A673 (cell line): ENCODE results near the gene JMJD1C. TPM values are rescaled to one million over a fixed set of nuclear protein-coding genes. Genes with fewer than 3 reads are reported as not detected.

Experiments used
- BruUV-seq: library from RNA; stranded (reverse); fragments of 400-500 nt; replicated peaks from 2 replicates; lab custom pipeline; 2021; lab: Mats Ljungman, UMichigan
- CTCF ChIA-PET: fragments of 300-600 bp; sonication (Branson Sonifier 250); formaldehyde crosslinking; loops from one replicate; lab custom pipeline; 2022; ENCODE audit warnings: antibody characterized with exemption; lab: Charles Lee
- POLR2A ChIA-PET: fragments of 300-600 bp; sonication (Branson Sonifier 250); formaldehyde crosslinking; loops from one replicate; lab custom pipeline; 2022; ENCODE audit warnings: antibody characterized with exemption; ENCODE audit not compliant: low non-redundant PET; lab: Charles Lee
- DNase-seq: peaks from one replicate; pipeline ENCODE4 v3.0.0-alpha.2; 2015; ENCODE audit warnings: low spot score
- H3K27ac ChIP-seq: fragments of 200-600 bp; sonication (generic); 2 replicates; pipeline ENCODE4 v1.5.1; 2016; ENCODE audit warnings: mixed run types, low read depth, mild to moderate bottlenecking, mixed read lengths, antibody characterized with exemption, low read length; ENCODE audit not compliant: poor library complexity, severe bottlenecking
- H3K27me3 ChIP-seq: fragments of 200-600 bp; sonication (generic); replicated peaks from 2 replicates; pipeline ENCODE4 v1.6.1; 2017; ENCODE audit warnings: mixed run types, low read depth, mild to moderate bottlenecking, mixed read lengths, antibody characterized with exemption, low read length; ENCODE audit not compliant: insufficient read depth, poor library complexity
- H3K36me3 ChIP-seq: fragments of 200-600 bp; sonication (generic); 2 replicates; pipeline ENCODE4 v1.6.1; 2016; ENCODE audit warnings: mixed run types, mild to moderate bottlenecking, mixed read lengths, antibody characterized with exemption, low read length; ENCODE audit not compliant: insufficient read depth, poor library complexity, severe bottlenecking
- H3K4me1 ChIP-seq: fragments of 200-600 bp; sonication (generic); 2 replicates; pipeline ENCODE4 v1.6.1; 2017; ENCODE audit warnings: mixed run types, mild to moderate bottlenecking, mixed read lengths, antibody characterized with exemption, low read length; ENCODE audit not compliant: insufficient read depth, poor library complexity, severe bottlenecking
- H3K4me3 ChIP-seq: fragments of 200-600 bp; sonication (generic); 2 replicates; pipeline ENCODE4 v1.5.1; 2016; ENCODE audit warnings: low read depth, mixed run types, mild to moderate bottlenecking, mixed read lengths, low read length; ENCODE audit not compliant: poor library complexity, severe bottlenecking
- H3K9me3 ChIP-seq: fragments of 200-600 bp; sonication (generic); 2 replicates; pipeline ENCODE4 v1.6.1; 2016; ENCODE audit warnings: mixed run types, low read depth, mild to moderate bottlenecking, mixed read lengths, antibody characterized with exemption, low read length; ENCODE audit not compliant: poor library complexity, severe bottlenecking
- EZH2 ChIP-seq: fragments of 200-600 bp; sonication (generic); IDR thresholded peaks from 2 replicates; pipeline ENCODE4 v1.6.1; 2017; ENCODE audit warnings: borderline replicate concordance, low read depth, mild to moderate bottlenecking, mixed read lengths, antibody characterized with exemption, low read length; ENCODE audit not compliant: poor library complexity, severe bottlenecking
- intact Hi-C: fragments of 100-400 bp; cut with micrococcal nuclease; formaldehyde crosslinking; loops from one replicate; pipeline ENCODE4 v1.10.0; 2022; ENCODE audit not compliant: unreplicated experiment
- total RNA-seq: library from RNA; stranded (reverse); gene quantifications from 2 replicates; pipeline ENCODE4 v1.2.3, GENCODE V29; 2021
- TF ChIP-seq, protein P1 (sequence below): fragments of 300-800, 200-600 bp; sonication (generic); conservative IDR thresholded peaks from 2 replicates; pipeline ENCODE4 v1.5.1; 2017; ENCODE audit warnings: low read depth, mild to moderate bottlenecking, antibody characterized with exemption, low read length, moderate library complexity, mixed read lengths

Gene JMJD1C
- total RNA-seq, 1 experiment from 2014 or later, result 71.4 TPM

DNA sequence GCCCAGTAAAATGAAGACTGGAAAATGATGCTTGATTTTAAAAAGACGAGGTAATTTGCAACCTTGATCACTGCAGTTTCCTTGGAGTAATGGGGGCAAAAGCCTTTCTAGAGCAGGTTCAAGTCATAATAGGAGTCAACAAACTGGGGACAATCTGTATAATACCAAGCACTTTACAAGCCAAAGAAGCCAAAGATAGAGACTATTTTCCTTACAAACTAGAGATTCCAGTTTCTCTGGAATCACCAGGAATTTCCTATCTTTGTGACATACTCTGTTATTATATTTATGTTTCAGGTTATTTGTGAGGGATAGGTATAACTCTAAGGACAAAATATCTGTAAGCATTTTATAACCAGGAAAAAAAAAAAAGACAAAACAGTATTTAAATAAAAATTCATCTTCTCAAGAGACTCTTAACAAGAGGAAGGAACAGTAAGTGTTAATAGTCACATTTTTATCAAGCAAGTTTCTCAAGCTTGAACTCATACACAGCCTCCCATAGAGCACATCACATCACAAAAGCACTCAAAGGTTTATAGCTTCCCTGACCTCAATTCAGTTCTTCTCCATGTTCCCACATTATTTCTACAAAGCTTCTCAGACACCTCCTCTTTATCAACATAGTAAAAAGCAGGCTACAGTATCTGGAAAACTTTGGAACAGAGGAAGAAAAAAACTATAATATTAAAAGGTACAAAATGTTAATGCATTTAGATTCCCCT, 18.9 kb downstream of the JMJD1C start:
- no peak for DNase-seq
- ChIA-PET POLR2A (no interaction called here), CTCF (no interaction called here)
- intact Hi-C loops, result no loop called here
- TF ChIP-seq EZH2, result no peak
- TF ChIP-seq, protein P1, sequence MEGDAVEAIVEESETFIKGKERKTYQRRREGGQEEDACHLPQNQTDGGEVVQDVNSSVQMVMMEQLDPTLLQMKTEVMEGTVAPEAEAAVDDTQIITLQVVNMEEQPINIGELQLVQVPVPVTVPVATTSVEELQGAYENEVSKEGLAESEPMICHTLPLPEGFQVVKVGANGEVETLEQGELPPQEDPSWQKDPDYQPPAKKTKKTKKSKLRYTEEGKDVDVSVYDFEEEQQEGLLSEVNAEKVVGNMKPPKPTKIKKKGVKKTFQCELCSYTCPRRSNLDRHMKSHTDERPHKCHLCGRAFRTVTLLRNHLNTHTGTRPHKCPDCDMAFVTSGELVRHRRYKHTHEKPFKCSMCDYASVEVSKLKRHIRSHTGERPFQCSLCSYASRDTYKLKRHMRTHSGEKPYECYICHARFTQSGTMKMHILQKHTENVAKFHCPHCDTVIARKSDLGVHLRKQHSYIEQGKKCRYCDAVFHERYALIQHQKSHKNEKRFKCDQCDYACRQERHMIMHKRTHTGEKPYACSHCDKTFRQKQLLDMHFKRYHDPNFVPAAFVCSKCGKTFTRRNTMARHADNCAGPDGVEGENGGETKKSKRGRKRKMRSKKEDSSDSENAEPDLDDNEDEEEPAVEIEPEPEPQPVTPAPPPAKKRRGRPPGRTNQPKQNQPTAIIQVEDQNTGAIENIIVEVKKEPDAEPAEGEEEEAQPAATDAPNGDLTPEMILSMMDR, result no peak
- Histone ChIP-seq H3K27ac (no peak overlapping the region), H3K27me3 (no peaks in the 10 kb centered on the region), H3K36me3 (no peaks in the 10 kb centered on the region), H3K4me1 (no peaks in the 10 kb centered on the region), H3K4me3 (no peak overlapping the region), H3K9me3 (no peaks in the 10 kb centered on the region)
- no TSS peak for BruUV-seq

DNA sequence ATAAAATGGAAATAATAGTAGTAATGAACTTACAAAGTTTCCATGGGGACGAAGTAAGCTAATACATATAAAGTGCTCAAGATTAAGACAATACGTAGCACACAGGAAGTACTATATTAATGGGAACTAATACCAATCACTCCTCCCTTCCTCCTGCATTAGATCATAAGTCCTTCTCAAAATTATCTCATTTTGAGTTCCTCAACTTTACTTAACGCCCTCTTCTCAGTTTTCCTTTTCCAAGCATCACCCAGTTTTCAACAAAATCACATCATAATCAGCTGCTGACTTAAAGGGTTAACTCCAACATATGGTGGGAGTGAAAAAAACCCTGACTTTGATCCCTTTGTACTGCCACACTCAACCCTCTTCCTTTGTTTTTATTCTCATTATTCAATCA, 24.4 kb downstream of the JMJD1C start:
- POLR2A ChIA-PET, result no interaction called here
- Histone ChIP-seq H3K27ac (no peak overlapping the region), H3K9me3 (no peaks in the 10 kb centered on the region), H3K4me1 (peaks cover 43% of the 10 kb centered on the region), H3K4me3 (no peak overlapping the region), H3K27me3 (no peaks in the 10 kb centered on the region), H3K36me3 (no peaks in the 10 kb centered on the region)
- intact Hi-C loops, result no loop called here
- no peak for TF ChIP-seq EZH2
- TF ChIP-seq, protein P1, result no peak
- CTCF ChIA-PET, result no interaction called here
- BruUV-seq, result no TSS peak
- no peak for DNase-seq

DNA sequence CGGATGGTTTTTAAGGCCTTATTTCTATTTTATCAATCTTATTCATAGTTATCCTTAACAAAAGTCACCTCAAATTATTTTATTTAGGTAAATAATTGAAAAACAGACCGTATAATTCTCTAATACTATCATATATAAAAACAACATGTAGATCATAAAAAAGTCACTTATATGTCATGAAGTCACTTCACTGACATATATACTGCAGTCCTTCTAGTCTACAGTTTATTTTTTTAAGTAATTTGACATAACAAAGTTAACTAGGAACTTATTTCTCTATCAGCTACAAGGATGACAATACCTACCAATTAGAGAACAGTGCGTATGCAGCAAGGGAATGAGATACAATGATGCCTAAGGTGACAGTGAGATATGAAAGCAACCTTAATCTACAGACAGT, 26.2 kb downstream of the JMJD1C start:
- CTCF ChIA-PET, result no interaction called here
- POLR2A ChIA-PET, result no interaction called here
- H3K36me3 ChIP-seq, result no peaks in the 10 kb centered on the region

More for the DNA sequence above, 26.2 kb downstream of the JMJD1C start:
- no TSS peak for BruUV-seq
- Histone ChIP-seq H3K4me1 (peaks cover 55% of the 10 kb centered on the region), H3K9me3 (no peaks in the 10 kb centered on the region), H3K4me3 (no peak overlapping the region), H3K27ac (no peak overlapping the region), H3K27me3 (no peaks in the 10 kb centered on the region)
- intact Hi-C loops, result no loop called here
- TF ChIP-seq EZH2, result no peak
- TF ChIP-seq, protein P1, result no peak
- DNase-seq, result no peak
